ENCODE data around the gene TIMP2. TPM values are rescaled to one million over a fixed set of nuclear protein-coding genes. Genes with fewer than 3 reads are reported as not detected.

TIMP2 gene
- total and polyA plus RNA-seq, 2 experiments from 2014 or later: 10.6 to 22.5 TPM

DNA sequence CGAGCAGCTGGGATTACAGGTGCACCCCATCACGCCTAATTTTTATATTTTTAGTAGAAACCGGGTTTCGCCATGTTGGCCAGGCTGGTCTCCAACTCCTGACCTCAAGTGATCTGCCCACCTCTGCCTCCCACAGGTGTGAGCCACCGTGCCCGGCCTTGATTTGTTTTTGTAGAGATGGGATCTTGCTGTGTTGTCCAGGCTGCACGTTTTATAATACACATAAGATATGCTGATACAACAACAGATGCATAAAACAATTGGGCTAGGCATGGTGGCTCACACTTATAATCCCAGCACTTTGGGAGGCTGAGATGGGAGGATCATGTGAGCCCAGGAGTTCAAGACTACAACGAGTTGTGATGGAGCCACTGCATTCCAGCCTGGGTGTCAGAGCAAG lies 90.6 kb downstream of the TIMP2 start:
- H3K9me3 Mint-ChIP-seq: no peaks in the 10 kb centered on the region

DNA sequence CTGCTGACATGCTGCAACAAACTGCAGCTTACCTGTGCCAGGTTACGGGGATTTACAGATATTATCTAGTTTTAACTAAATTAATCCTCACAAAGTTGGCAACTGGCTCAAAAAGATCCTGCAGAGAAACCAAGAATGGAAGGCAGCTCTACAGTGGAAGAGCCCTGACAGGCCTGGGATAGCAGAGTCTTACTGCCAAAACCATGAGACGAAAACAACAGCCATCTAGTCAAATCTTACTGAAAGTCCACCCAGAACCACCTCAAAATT lies 92.7 kb downstream of the TIMP2 start:
- no peaks in the 10 kb centered on the region for H3K4me1 Mint-ChIP-seq
- Histone ChIP-seq H3K4me3 (no peak overlapping the region), H3K27me3 (ENCODE audit: insufficient read depth) (no peaks in the 10 kb centered on the region), H3K36me3 (ENCODE audit: insufficient read depth) (peaks cover 74% of the 10 kb centered on the region), H3K4me1 (ENCODE audit: insufficient read depth) (no peaks in the 10 kb centered on the region), H2AFZ (no peak overlapping the region), H4K20me1 (replicated peaks; ENCODE audit: insufficient read depth) (peaks cover 42% of the 10 kb centered on the region), H3K79me2 (replicated peaks; ENCODE audit: insufficient read depth) (peaks cover 70% of the 10 kb centered on the region), H3K9me2 (ENCODE audit: insufficient read depth) (no peaks in the 10 kb centered on the region), H3K27ac (ENCODE audit: low read depth) (no peak overlapping the region), H3K4me2 (no peak overlapping the region), H3F3A (replicated peaks; ENCODE audit: low read depth) (no peaks in the 10 kb centered on the region; the same call in 1 of the 2 replicates)
- H3K27ac Mint-ChIP-seq: no peak overlapping the region
- H3K27me3 Mint-ChIP-seq (ENCODE audit: insufficient read depth, low read depth, poor library complexity): peaks cover 2% of the 10 kb centered on the region
- ATAC-seq (no peak), DNase-seq (ENCODE audit: low spot score) (no peak)
- peaks cover 92% of the 10 kb centered on the region for H3K36me3 Mint-ChIP-seq (ENCODE audit: low read depth)
- no peaks in the 10 kb centered on the region for H3K9me3 Mint-ChIP-seq
- H3K4me3 Mint-ChIP-seq: no peak overlapping the region
- TF ChIP-seq, protein P1, sequence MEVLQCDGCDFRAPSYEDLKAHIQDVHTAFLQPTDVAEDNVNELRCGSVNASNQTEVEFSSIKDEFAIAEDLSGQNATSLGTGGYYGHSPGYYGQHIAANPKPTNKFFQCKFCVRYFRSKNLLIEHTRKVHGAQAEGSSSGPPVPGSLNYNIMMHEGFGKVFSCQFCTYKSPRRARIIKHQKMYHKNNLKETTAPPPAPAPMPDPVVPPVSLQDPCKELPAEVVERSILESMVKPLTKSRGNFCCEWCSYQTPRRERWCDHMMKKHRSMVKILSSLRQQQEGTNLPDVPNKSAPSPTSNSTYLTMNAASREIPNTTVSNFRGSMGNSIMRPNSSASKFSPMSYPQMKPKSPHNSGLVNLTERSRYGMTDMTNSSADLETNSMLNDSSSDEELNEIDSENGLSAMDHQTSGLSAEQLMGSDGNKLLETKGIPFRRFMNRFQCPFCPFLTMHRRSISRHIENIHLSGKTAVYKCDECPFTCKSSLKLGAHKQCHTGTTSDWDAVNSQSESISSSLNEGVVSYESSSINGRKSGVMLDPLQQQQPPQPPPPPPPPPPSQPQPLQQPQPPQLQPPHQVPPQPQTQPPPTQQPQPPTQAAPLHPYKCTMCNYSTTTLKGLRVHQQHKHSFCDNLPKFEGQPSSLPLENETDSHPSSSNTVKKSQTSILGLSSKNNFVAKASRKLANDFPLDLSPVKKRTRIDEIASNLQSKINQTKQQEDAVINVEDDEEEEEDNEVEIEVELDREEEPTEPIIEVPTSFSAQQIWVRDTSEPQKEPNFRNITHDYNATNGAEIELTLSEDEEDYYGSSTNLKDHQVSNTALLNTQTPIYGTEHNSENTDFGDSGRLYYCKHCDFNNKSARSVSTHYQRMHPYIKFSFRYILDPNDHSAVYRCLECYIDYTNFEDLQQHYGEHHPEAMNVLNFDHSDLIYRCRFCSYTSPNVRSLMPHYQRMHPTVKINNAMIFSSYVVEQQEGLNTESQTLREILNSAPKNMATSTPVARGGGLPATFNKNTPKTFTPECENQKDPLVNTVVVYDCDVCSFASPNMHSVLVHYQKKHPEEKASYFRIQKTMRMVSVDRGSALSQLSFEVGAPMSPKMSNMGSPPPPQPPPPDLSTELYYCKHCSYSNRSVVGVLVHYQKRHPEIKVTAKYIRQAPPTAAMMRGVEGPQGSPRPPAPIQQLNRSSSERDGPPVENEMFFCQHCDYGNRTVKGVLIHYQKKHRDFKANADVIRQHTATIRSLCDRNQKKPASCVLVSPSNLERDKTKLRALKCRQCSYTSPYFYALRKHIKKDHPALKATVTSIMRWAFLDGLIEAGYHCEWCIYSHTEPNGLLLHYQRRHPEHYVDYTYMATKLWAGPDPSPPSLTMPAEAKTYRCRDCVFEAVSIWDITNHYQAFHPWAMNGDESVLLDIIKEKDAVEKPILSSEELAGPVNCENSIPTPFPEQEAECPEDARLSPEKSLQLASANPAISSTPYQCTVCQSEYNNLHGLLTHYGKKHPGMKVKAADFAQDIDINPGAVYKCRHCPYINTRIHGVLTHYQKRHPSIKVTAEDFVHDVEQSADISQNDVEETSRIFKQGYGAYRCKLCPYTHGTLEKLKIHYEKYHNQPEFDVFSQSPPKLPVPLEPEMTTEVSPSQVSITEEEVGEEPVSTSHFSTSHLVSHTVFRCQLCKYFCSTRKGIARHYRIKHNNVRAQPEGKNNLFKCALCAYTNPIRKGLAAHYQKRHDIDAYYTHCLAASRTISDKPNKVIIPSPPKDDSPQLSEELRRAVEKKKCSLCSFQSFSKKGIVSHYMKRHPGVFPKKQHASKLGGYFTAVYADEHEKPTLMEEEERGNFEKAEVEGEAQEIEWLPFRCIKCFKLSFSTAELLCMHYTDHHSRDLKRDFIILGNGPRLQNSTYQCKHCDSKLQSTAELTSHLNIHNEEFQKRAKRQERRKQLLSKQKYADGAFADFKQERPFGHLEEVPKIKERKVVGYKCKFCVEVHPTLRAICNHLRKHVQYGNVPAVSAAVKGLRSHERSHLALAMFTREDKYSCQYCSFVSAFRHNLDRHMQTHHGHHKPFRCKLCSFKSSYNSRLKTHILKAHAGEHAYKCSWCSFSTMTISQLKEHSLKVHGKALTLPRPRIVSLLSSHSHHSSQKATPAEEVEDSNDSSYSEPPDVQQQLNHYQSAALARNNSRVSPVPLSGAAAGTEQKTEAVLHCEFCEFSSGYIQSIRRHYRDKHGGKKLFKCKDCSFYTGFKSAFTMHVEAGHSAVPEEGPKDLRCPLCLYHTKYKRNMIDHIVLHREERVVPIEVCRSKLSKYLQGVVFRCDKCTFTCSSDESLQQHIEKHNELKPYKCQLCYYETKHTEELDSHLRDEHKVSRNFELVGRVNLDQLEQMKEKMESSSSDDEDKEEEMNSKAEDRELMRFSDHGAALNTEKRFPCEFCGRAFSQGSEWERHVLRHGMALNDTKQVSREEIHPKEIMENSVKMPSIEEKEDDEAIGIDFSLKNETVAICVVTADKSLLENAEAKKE (CRISPR knock-in tag; IDR thresholded peaks at IDR 0.05): no peak
- TF ChIP-seq ZNF331 (CRISPR knock-in tag; IDR thresholded peaks at IDR 0.05; ENCODE audit: low read depth): no peak
- TF ChIP-seq, protein P2, sequence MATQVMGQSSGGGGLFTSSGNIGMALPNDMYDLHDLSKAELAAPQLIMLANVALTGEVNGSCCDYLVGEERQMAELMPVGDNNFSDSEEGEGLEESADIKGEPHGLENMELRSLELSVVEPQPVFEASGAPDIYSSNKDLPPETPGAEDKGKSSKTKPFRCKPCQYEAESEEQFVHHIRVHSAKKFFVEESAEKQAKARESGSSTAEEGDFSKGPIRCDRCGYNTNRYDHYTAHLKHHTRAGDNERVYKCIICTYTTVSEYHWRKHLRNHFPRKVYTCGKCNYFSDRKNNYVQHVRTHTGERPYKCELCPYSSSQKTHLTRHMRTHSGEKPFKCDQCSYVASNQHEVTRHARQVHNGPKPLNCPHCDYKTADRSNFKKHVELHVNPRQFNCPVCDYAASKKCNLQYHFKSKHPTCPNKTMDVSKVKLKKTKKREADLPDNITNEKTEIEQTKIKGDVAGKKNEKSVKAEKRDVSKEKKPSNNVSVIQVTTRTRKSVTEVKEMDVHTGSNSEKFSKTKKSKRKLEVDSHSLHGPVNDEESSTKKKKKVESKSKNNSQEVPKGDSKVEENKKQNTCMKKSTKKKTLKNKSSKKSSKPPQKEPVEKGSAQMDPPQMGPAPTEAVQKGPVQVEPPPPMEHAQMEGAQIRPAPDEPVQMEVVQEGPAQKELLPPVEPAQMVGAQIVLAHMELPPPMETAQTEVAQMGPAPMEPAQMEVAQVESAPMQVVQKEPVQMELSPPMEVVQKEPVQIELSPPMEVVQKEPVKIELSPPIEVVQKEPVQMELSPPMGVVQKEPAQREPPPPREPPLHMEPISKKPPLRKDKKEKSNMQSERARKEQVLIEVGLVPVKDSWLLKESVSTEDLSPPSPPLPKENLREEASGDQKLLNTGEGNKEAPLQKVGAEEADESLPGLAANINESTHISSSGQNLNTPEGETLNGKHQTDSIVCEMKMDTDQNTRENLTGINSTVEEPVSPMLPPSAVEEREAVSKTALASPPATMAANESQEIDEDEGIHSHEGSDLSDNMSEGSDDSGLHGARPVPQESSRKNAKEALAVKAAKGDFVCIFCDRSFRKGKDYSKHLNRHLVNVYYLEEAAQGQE (IDR thresholded peaks at IDR 0.05; ENCODE audit: unreplicated experiment): no peak
- TF ChIP-seq POLR2AphosphoS5 (IDR thresholded peaks at IDR 0.05; ENCODE audit: low read depth): no peak
- no peak for TF ChIP-seq EZH2 (IDR thresholded peaks at IDR 0.05; ENCODE audit: low read depth, unreplicated experiment)
- no peak for TF ChIP-seq JUNB (IDR thresholded peaks at IDR 0.05; ENCODE audit: unreplicated experiment)
- TF ChIP-seq STAT1 (IDR thresholded peaks at IDR 0.05; ENCODE audit: unreplicated experiment): no peak
- TF ChIP-seq ZNF114 (CRISPR knock-in tag; IDR thresholded peaks at IDR 0.05): no peak

More for the DNA sequence above, 90.6 kb downstream of the TIMP2 start:
- Histone ChIP-seq H4K20me1 (replicated peaks; ENCODE audit: insufficient read depth) (peaks cover 55% of the 10 kb centered on the region), H2AFZ (no peak overlapping the region), H3K9me2 (ENCODE audit: insufficient read depth) (no peaks in the 10 kb centered on the region), H3F3A (replicated peaks; ENCODE audit: low read depth) (no peaks in the 10 kb centered on the region; the same call in 1 of the 2 replicates), H3K27ac (ENCODE audit: low read depth) (no peak overlapping the region), H3K4me1 (ENCODE audit: insufficient read depth) (peaks cover 10% of the 10 kb centered on the region), H3K4me2 (no peak overlapping the region), H3K27me3 (ENCODE audit: insufficient read depth) (no peaks in the 10 kb centered on the region), H3K36me3 (ENCODE audit: insufficient read depth) (peaks cover 64% of the 10 kb centered on the region), H3K79me2 (replicated peaks; ENCODE audit: insufficient read depth) (peaks cover 75% of the 10 kb centered on the region), H3K4me3 (no peak overlapping the region)
- Mint-ChIP-seq H3K4me1 (peaks cover 11% of the 10 kb centered on the region; the same call in 2 of the 3 replicates), H3K4me3 (no peak overlapping the region), H3K27ac (no peak overlapping the region), H3K36me3 (ENCODE audit: low read depth) (peaks cover 80% of the 10 kb centered on the region), H3K27me3 (ENCODE audit: insufficient read depth, low read depth, poor library complexity) (peaks cover 6% of the 10 kb centered on the region)
- ATAC-seq: no peak
- TF ChIP-seq NANOG (IDR thresholded peaks at IDR 0.05; ENCODE audit: borderline replicate concordance) (no peak), ZNF331 (CRISPR knock-in tag; IDR thresholded peaks at IDR 0.05; ENCODE audit: low read depth) (no peak), STAT1 (IDR thresholded peaks at IDR 0.05; ENCODE audit: unreplicated experiment) (no peak), JUNB (IDR thresholded peaks at IDR 0.05; ENCODE audit: unreplicated experiment) (no peak), EZH2phosphoT487 (IDR thresholded peaks at IDR 0.05; ENCODE audit: unreplicated experiment) (no peak), ZNF114 (CRISPR knock-in tag; IDR thresholded peaks at IDR 0.05) (no peak), EZH2 (IDR thresholded peaks at IDR 0.05; ENCODE audit: low read depth, unreplicated experiment) (no peak), CREB1 (CRISPR knock-in tag; IDR thresholded peaks at IDR 0.05; ENCODE audit: low read depth) (no peak)
- TF ChIP-seq, protein P3, sequence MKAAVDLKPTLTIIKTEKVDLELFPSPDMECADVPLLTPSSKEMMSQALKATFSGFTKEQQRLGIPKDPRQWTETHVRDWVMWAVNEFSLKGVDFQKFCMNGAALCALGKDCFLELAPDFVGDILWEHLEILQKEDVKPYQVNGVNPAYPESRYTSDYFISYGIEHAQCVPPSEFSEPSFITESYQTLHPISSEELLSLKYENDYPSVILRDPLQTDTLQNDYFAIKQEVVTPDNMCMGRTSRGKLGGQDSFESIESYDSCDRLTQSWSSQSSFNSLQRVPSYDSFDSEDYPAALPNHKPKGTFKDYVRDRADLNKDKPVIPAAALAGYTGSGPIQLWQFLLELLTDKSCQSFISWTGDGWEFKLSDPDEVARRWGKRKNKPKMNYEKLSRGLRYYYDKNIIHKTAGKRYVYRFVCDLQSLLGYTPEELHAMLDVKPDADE (IDR thresholded peaks at IDR 0.05): no peak
- DNase-seq (ENCODE audit: low spot score): no peak

All from GM23338 (cell line).